HG02884 (cell line): ENCODE measurements around the gene DAAM2.

Experiments
- ATAC-seq: cut with Tn5 transposase; IDR thresholded peaks from one replicate; pipeline ENCODE4 v1.9.1; 2021; ENCODE audit warnings: mild to moderate bottlenecking, moderate library complexity; ENCODE audit not compliant: unreplicated experiment

Gene DAAM2

GRCh38 chr6:39925191-39925930 is 133.2 kb downstream of the DAAM2 start:
- no peak for ATAC-seq

GRCh38 chr6:39925931-39926290 is 133.7 kb downstream of the DAAM2 start:
- ATAC-seq = no peak

- ATAC-seq = no peak
Measured at GRCh38 chr6:39926668-39927067, 134.5 kb downstream of the DAAM2 start.

GRCh38 chr6:39927159-39927558 is 135.0 kb downstream of the DAAM2 start:
- no peak for ATAC-seq

DNA sequence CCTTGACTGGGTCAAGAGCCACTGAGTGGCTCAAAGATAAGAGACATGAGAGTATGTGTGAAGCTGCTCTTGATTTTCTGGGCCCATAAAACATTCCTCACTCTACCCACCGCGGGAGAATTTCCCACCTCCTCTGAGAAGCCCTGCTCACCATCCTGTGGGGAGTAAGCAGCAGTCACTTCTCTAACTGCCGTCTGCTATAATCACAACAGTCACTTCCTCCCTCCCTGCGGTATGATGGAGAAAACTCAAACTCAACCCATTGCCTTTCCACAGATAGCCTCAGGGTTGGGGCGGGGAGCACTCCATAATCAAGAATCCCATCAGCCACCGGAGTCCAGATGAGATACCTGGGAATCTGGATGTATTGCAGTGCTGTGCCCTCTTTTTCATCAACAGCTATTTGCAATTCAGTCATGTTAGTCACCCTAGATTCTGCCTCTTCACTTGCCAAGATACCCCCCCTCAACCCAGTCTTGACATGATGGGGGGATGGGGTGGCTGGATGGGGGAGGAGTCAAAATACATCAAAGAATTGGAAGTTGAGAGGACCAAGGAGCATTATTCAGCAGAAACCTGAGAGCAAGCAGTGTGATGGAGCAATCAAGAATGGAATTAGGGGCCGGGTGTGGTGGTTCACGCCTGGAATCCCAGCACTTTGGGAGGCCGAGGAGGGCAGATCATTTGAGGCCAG is 137.0 kb downstream of the DAAM2 start:
- ATAC-seq = no peak

- no peak for ATAC-seq
Measured at GRCh38 chr6:39929733-39930461, 137.7 kb downstream of the DAAM2 start.

DNA sequence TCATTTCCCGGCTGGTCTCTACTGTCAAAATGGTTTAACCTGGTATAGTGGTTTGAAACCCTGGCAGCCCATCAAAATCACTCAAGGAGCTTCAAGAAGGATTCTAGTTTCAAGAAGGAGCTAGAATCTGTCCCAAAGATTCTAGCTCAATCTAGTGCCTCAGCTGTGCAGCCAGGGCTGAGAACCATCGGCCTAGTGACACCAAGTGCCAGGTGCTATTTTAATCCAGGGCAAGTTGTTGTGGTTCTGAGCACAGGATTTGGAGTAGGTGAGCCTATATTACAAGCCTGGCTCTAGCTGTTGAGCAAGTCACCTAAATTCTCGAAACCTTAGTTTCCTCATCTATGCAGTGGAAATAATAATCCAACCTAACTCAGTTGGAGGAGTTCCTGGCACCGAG is 138.4 kb downstream of the DAAM2 start:
- no peak for ATAC-seq

- no peak for ATAC-seq
Measured at GRCh38 chr6:39931607-39932006, 139.4 kb downstream of the DAAM2 start.

GRCh38 chr6:39932386-39932910 is 140.3 kb downstream of the DAAM2 start:
- ATAC-seq = no peak

DNA sequence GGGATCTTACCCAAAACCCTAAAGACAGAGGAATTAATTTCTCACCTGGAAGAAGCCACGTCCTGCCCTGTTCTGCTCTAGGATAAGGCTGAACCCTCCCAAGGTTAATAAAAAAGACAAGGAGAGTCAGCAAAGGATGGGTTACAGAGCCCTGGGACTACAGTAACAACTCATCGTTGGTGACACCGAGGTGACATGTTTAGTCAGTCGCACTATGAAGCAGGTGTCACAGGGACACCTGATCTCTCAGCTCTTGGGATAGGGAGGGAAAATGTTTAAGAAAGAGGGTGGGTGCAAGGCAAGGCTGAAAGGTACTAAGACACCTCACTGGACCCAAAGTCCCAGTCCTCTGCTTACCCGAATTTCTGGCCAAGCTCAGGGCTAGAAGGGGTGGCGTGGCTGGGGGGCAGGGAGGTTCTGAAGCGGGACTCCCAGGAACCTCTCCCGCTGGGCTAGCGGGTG is 141.5 kb downstream of the DAAM2 start:
- ATAC-seq = no peak

DNA sequence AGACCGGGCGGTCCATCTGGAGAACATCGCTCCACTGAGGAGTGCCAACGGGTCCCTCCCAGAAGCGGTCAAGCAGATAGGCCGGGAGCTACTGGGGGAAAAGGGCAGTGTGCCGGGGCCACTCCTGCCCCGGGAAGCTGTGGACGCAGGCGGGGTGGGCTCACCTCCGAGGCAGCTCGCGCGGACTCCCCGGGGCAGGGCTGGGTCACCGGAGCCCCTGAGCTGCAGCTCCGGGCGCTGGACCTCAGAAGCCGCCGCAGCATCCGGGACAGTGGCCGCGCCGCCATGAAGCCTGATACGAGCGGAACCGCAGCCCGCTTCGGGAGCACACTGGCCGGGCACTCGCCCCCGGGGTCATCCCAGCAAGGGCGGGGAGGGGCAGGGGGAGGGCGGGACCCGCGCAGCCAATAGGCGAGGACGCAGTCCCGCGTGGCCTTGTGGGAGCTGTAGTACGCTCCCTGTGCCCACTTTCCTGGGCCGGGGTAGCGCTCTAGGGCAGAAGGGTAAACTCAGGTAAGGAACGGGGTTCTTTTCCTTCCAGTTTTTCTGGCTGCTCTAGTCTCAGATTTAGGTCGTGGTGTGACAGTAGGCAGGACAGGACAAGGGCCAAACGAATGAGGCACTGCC is 142.1 kb downstream of the DAAM2 start, which contains the start of gene MOCS1:
Gene MOCS1 (minus strand): TSS at position 332 of the 627 bp plus-strand sequence. CDS start 45 bp downstream, at position 287.
- no peak for ATAC-seq

DNA sequence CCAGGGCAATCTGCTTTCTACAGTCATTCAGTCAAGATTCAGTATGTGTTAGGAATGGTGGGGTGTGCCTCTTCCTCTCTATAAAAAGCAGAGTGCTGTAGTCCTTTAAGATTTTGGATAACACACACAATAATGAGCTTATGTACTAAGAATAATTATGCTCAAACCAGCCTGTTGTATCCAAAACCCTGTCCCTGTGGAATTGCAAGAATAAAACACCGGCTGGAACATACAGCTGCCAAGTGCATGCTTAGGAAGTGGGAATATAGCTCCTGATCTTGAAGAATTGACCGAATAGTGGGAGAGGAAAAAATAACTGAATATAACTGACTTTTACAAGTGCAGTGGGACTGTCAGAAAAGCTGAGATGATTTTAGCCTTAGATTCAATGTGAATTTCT is 143.1 kb downstream of the DAAM2 start:
- ATAC-seq = no peak

DNA sequence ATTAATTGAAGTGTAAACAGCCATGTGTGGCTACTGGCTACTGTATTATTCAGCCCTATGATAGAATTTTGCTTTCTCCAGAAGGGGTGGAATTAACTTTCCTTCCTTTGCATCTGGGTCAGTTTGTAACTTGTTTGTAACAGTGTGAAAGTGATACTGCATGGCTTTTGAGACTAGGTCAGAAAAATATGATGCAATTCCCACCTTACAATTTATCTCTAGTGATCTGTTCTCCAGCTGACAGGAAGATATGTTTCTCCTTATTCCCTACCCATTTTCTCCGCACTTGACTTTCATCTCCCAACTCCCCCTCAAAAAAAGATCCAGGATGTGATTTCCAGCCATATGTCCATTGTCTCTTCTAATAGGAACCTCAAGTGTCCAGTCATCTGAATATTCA is 144.7 kb downstream of the DAAM2 start:
- no peak for ATAC-seq

GRCh38 chr6:39937686-39938333 is 145.6 kb downstream of the DAAM2 start:
- ATAC-seq = no peak

DNA sequence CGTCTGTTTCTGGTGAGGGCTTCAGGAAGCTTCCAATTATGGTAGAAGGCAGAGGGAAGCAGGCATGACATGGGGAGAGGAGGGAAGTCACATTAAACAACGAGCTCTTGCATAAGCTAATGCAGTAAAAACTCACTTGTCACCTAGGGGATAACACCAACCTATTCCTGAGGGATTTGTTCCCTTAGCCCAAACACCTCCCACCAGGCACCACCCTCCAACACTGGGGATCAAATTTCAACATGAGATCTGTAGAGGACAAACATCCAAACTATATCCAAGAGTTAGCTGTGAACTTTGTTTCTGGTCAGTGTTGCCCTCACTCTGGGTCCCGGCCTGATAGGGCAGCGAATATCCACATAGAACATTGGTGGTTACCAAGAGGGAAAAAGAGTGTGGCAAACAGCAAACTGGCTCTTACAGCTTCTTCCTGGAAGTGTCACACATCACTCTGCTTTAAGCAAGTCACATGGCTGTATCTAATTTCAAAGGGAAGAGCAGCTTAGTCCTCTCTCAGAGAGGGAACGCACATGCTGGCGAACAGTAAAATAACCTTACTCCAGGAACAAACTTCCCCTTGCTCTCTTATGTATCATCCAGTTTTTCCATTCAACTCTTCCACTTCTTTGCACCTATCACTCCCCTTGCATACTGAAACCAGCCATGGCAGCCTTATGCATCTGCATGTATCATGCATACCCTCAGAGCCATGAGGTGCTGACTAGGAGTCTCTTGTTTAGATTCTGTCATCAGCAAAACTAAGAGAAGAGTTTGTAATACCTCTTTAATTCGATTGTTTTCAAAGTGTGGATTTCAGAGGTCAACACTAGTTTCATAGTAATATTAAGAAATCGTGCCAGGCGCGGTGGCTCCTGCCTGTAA is 146.8 kb downstream of the DAAM2 start:
- ATAC-seq = no peak

DNA sequence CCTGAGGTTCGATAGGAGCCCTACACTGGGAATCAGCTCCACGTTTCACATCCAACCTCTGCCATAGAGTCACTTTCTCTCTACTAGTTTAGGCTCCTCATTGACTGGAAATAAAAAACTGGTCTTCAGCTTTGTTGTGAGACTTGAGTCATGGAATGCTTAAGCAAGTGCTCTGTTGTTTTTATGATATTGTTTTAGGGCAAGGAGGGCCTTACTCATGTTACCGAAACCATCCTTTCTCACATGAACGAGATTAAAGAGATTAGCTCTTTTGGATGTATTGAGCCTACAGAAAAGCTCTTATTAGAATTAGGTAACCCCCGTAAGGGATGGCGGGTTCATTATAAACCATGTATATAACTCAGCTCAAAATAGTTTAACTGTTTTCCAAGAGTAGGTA is 149.0 kb downstream of the DAAM2 start:
- no peak for ATAC-seq

GRCh38 chr6:39941820-39942219 is 149.6 kb downstream of the DAAM2 start:
- no peak for ATAC-seq

- ATAC-seq = no peak
Measured at GRCh38 chr6:39942903-39943580, 150.9 kb downstream of the DAAM2 start.

GRCh38 chr6:39945626-39946025 is 153.4 kb downstream of the DAAM2 start:
- no peak for ATAC-seq
